Suprapubic skin (tissue), 3 donors: ENCODE data around the gene GMCL2.

Experiments
- CTCF ChIP-seq, 2 donors: fragments of 200-600 bp in 1 of 2; fragments of 450-650 bp in 1 of 2; sonication (generic) in 1 of 2; IDR thresholded peaks; one replicate each; pipeline ENCODE4 v1.5.1; 2016 to 2019; ENCODE audit warnings: antibody characterized with exemption in 2 of 2, mild to moderate bottlenecking in 1 of 2, moderate library complexity in 1 of 2
- POLR2A ChIP-seq, 2 donors: fragments of 450-650 bp; IDR thresholded peaks; one replicate each; pipeline ENCODE4 v1.6.1; 2017; ENCODE audit warnings: antibody characterized with exemption in 2 of 2, mild to moderate bottlenecking in 2 of 2, moderate library complexity in 2 of 2

- peak in 1 of 2 donors; percentile 28 for TF ChIP-seq POLR2A (IDR thresholded peaks at IDR 0.05)
- no peak for TF ChIP-seq CTCF (IDR thresholded peaks at IDR 0.05)
Measured at GRCh38 chr5:178204935-178205748, 18.0 kb upstream of the GMCL2 start.
